Ovary (tissue), 3 donors: ENCODE results near the gene NAA10.

ENCODE experiments used
- EP300 ChIP-seq: sonication (generic); formaldehyde crosslinking; IDR thresholded peaks from one replicate; pipeline ENCODE4 v1.6.1; 2017; ENCODE audit warnings: antibody characterized with exemption
- POLR2A ChIP-seq: fragments of 450-650 bp; IDR thresholded peaks from one replicate; pipeline ENCODE4 v1.6.1; 2017; ENCODE audit warnings: antibody characterized with exemption, mild to moderate bottlenecking, moderate library complexity
- TF ChIP-seq, protein P1 (sequence below), 3 donors: fragments of 450-650 bp in 2 of 3; fragments of 200-600 bp in 1 of 3; IDR thresholded peaks; one replicate each; pipeline versions ENCODE4 v1.5.1 to v1.8.0; 2016 to 2022; ENCODE audit warnings: antibody characterized with exemption in 3 of 3, mild to moderate bottlenecking in 1 of 3
- donor health status: DM: no; HTN: no; CAD: no.

GRCh38 chrX:153963546-153963945 is 28.7 kb upstream of the NAA10 start:
- TF ChIP-seq, protein P1, sequence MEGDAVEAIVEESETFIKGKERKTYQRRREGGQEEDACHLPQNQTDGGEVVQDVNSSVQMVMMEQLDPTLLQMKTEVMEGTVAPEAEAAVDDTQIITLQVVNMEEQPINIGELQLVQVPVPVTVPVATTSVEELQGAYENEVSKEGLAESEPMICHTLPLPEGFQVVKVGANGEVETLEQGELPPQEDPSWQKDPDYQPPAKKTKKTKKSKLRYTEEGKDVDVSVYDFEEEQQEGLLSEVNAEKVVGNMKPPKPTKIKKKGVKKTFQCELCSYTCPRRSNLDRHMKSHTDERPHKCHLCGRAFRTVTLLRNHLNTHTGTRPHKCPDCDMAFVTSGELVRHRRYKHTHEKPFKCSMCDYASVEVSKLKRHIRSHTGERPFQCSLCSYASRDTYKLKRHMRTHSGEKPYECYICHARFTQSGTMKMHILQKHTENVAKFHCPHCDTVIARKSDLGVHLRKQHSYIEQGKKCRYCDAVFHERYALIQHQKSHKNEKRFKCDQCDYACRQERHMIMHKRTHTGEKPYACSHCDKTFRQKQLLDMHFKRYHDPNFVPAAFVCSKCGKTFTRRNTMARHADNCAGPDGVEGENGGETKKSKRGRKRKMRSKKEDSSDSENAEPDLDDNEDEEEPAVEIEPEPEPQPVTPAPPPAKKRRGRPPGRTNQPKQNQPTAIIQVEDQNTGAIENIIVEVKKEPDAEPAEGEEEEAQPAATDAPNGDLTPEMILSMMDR (IDR thresholded peaks at IDR 0.05), result no peak
- TF ChIP-seq POLR2A (no peak), EP300 (no peak)
